Measurements from ENCODE around the gene ZNF750.

- no peak for TF ChIP-seq CTCF (IDR thresholded peaks at IDR 0.05)
- no peak for TF ChIP-seq EZH2phosphoT487 (IDR thresholded peaks at IDR 0.05)
Measured at GRCh38 chr17:82837586-82838320, 2.1 kb downstream of the ZNF750 start.

Data from neural progenitor cell (in vitro differentiated cells).